Psoas muscle (tissue), 8 donors: Measurements from ENCODE around the gene FGD5. TPM values are rescaled to one million over a fixed set of nuclear protein-coding genes. Genes with fewer than 3 reads are reported as not detected.

Source experiments
- ATAC-seq, 4 donors: fragments of 200-7000 bp; cut with Tn5 transposase; one replicate each; pipeline ENCODE4 v1.9.1; 2020; ENCODE audit warnings: moderate library complexity in 3 of 4, mild to moderate bottlenecking in 2 of 4
- DNase-seq, 2 donors: peaks; one replicate each; pipeline ENCODE4 v3.0.0-alpha.2; 2020
- H3K27ac ChIP-seq: fragments of 200-600 bp; one replicate; pipeline ENCODE4 v1.8.0; 2022
- H3K27me3 ChIP-seq, 3 donors: fragments of 200-600 bp in 1 of 3; one replicate each; pipeline versions ENCODE4 v1.6.1 to v1.8.0; 2013 to 2022; ENCODE audit warnings: low read length in 2 of 3, mild to moderate bottlenecking in 2 of 3, moderate library complexity in 1 of 3; ENCODE audit not compliant: insufficient read depth in 3 of 3
- H3K36me3 ChIP-seq, 2 donors: fragments of 200-600 bp in 1 of 2; one replicate each; pipeline versions ENCODE4 v1.6.1 to v1.8.0; 2013 to 2022; ENCODE audit warnings: low read depth in 1 of 2, mild to moderate bottlenecking in 1 of 2, moderate library complexity in 1 of 2; ENCODE audit not compliant: insufficient read depth in 1 of 2
- H3K4me1 ChIP-seq: fragments of 200-600 bp; one replicate; pipeline ENCODE4 v1.8.0; 2022
- H3K4me3 ChIP-seq: fragments of 200-600 bp; one replicate; pipeline ENCODE4 v1.8.0; 2022; ENCODE audit warnings: mild to moderate bottlenecking
- H3K9me3 ChIP-seq: fragments of 200-600 bp; one replicate; pipeline ENCODE4 v1.8.0; 2022
- WGBS, 3 donors: extraction: QIAGEN DNeasy Blood & Tissue Kit; methylation state at CpG; one replicate each; pipeline versions ENCODE4 v1.1.6 to v1.1.7; 2013; 5-methylcytosine and 5-hydroxymethylcytosine counted together
- intact Hi-C, 2 donors: fragments of 100-400 bp; cut with DNase I; formaldehyde crosslinking; loops; one replicate each; pipeline versions ENCODE4 v1.11.0 to v1.14.2; 2022
- polyA plus RNA-seq, 3 donors: library from polyadenylated mRNA; stranded (reverse); fragments of 200-250 nt; gene quantifications; one replicate each; pipeline ENCODE4 v1.2.3, GENCODE V29; 2013
- total RNA-seq, 4 donors: library from RNA; stranded (reverse); fragmentation: NEBNext Ultra II Directional in 2 of 4; extraction: Animal tissue kit (Norgen Biotek cat#: 25700) in 2 of 4; gene quantifications; one replicate each; pipeline versions ENCODE4 v1.2.1 to v1.2.4, GENCODE V29; 2021 to 2023
- TF ChIP-seq, protein P1 (sequence below): fragments of 200-600 bp; IDR thresholded peaks from one replicate; pipeline ENCODE4 v1.8.0; 2022; ENCODE audit warnings: antibody characterized with exemption
- donor health status: healthy with polysubstance abuse.
- donor health status: DM: no; HTN: no; CAD: no; lungs with moderate emphysema.
- donor health status: Bipolar disorder and iron deficiency.
- donor health status: healthy.
- donor health status: DM: yes; HTN: yes; CAD: no.
- donor health status: DM: no; HTN: no; CAD: no.
- donor health status: DM: no; HTN: no; CAD: no.
- donor health status: DM: yes; HTN: yes; CAD: no.

FGD5 gene
- total and polyA plus RNA-seq, 7 donors = 3.6 to 14.6 (median 6.4) TPM

DNA sequence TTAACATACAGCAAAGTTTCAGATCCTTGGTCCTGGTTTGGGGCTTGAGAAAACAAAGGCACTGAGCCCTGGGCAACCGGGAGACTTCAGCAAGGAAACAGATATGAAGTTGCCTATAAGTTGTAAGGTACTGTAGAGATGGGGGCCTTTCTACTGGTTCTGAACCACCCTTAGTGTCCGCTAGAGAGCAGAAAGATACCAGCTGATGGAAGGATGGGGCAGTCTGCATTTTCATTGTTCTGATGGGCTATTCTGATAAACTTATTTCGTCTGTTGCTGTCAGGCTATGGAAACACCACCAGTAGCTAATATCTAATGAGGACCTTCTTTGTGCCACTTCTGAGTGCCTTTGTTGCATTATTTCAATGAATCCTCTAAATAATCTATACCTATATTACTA is 38.7 kb downstream of the FGD5 start:
- intact Hi-C loops = no loop called here
- H3K9me3 ChIP-seq = peaks cover 4% of the 10 kb centered on the region
- DNase-seq (no peak), ATAC-seq (no peak)
- H3K4me3 ChIP-seq = no peak overlapping the region
- 70 to 76% (median 75%) methylated on average over 3 of the region's 3 CpGs for WGBS, 3 donors
- H3K27ac ChIP-seq = no peak overlapping the region
- peaks cover 0 to 3% (median 0%) of the 10 kb centered on the region in 3 donors for H3K27me3 ChIP-seq
- TF ChIP-seq, protein P1, sequence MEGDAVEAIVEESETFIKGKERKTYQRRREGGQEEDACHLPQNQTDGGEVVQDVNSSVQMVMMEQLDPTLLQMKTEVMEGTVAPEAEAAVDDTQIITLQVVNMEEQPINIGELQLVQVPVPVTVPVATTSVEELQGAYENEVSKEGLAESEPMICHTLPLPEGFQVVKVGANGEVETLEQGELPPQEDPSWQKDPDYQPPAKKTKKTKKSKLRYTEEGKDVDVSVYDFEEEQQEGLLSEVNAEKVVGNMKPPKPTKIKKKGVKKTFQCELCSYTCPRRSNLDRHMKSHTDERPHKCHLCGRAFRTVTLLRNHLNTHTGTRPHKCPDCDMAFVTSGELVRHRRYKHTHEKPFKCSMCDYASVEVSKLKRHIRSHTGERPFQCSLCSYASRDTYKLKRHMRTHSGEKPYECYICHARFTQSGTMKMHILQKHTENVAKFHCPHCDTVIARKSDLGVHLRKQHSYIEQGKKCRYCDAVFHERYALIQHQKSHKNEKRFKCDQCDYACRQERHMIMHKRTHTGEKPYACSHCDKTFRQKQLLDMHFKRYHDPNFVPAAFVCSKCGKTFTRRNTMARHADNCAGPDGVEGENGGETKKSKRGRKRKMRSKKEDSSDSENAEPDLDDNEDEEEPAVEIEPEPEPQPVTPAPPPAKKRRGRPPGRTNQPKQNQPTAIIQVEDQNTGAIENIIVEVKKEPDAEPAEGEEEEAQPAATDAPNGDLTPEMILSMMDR = no peak
- H3K4me1 ChIP-seq = peaks cover 10% of the 10 kb centered on the region
- H3K36me3 ChIP-seq = no peaks in the 10 kb centered on the region

DNA sequence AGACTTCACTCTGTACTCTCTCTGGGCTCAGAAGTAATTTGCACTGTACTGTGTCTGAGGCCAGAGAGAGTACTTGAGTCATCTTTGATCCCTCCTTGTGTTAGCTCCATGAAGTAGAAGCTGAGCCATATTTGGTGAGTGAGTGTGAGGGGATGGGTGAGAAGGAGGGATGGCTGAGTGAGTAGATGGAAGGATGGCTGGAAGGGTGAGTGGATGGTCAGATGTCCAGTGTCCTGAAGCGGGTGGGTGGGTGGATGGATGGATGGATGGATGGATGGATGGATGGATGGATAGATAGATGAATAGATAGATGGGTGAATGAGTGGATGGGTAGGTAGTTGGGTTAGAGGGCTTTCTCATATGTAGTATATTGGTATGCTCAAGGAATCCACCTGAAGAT is 39.3 kb downstream of the FGD5 start:
- Histone ChIP-seq H3K4me3 (no peak overlapping the region), H3K9me3 (peaks cover 4% of the 10 kb centered on the region), H3K27ac (no peak overlapping the region), H3K4me1 (peaks cover 10% of the 10 kb centered on the region), H3K36me3 (no peaks in the 10 kb centered on the region), H3K27me3 (peaks cover 0 to 3% (median 0%) of the 10 kb centered on the region in 3 donors)
- ATAC-seq (no peak), DNase-seq (no peak)
- intact Hi-C loops = no loop called here
- TF ChIP-seq, protein P1 = no peak
- 86 to 100% (median 93%) methylated on average over 1 of the region's 1 CpG for WGBS, 3 donors

GRCh38 chr3:14859880-14860279 is 41.1 kb downstream of the FGD5 start:
- no peak overlapping the region for H3K4me3 ChIP-seq
- H3K27me3 ChIP-seq = peaks cover 0 to 3% (median 0%) of the 10 kb centered on the region in 3 donors
- TF ChIP-seq, protein P1 = no peak
- H3K9me3 ChIP-seq = peaks cover 4% of the 10 kb centered on the region
- intact Hi-C loops = no loop called here
- DNase-seq (no peak), ATAC-seq (no peak)
- H3K4me1 ChIP-seq = peaks cover 10% of the 10 kb centered on the region
- no peaks in the 10 kb centered on the region for H3K36me3 ChIP-seq
- WGBS, 3 donors = 81 to 90% (median 86%) methylated on average over 4 of the region's 4 CpGs
- no peak overlapping the region for H3K27ac ChIP-seq

GRCh38 chr3:14861031-14861430 is 42.3 kb downstream of the FGD5 start:
- no peaks in the 10 kb centered on the region for H3K36me3 ChIP-seq
- ATAC-seq = peak in 2 of 4 donors; percentile 31 to 46
- intact Hi-C loops = no loop called here
- peak overlapping the region; percentile 19 for H3K27ac ChIP-seq
- TF ChIP-seq, protein P1 = no peak
- DNase-seq = no peak
- no peak overlapping the region for H3K4me3 ChIP-seq
- H3K27me3 ChIP-seq = peaks cover 0 to 3% (median 0%) of the 10 kb centered on the region in 3 donors
- 19 to 22% (median 21%) methylated on average over 7 of the region's 7 CpGs for WGBS, 3 donors
- peaks cover 10% of the 10 kb centered on the region for H3K4me1 ChIP-seq
- H3K9me3 ChIP-seq = peaks cover 3% of the 10 kb centered on the region
